ENCODE data around the gene PLSCR3.
A peak's percentile ranks its signal among the peaks of the same experiment; 100 is the strongest.

The PLSCR3 gene

GRCh38 chr17:7394452-7395191 lies at the start of gene PLSCR3:
Gene PLSCR3, minus strand, starts transcription at chr17:7394525. Its CDS starts 415 bp downstream, at chr17:7394110.
- peak; percentile 81 for DNase-seq

- peak; percentile 49 for DNase-seq
These were observed 49.5 kb upstream of the PLSCR3 start for GRCh38 chr17:7443499-7444485.

GRCh38 chr17:7442142-7442541 lies 47.8 kb upstream of the PLSCR3 start:
- no peak for DNase-seq

- DNase-seq: no peak
These were observed 46.9 kb upstream of the PLSCR3 start for GRCh38 chr17:7441266-7441665.

- DNase-seq: peak; percentile 34
These were observed 46.5 kb upstream of the PLSCR3 start for GRCh38 chr17:7440834-7441195.

GRCh38 chr17:7440113-7440833 lies 45.9 kb upstream of the PLSCR3 start:
- DNase-seq: no peak

- DNase-seq: no peak
These were observed 45.3 kb upstream of the PLSCR3 start, which contains the start of gene FGF11 for GRCh38 chr17:7439462-7440112. Gene FGF11, plus strand, starts transcription at chr17:7439512. Its CDS starts 109 bp downstream, at chr17:7439621.

- DNase-seq: no peak
These were observed 44.5 kb upstream of the PLSCR3 start for GRCh38 chr17:7438656-7439460.

- DNase-seq: no peak
These were observed 43.8 kb upstream of the PLSCR3 start for GRCh38 chr17:7437950-7438614.

GRCh38 chr17:7437369-7437863 lies 43.1 kb upstream of the PLSCR3 start:
- DNase-seq: no peak

- peak; percentile 73 for DNase-seq
These were observed 42.4 kb upstream of the PLSCR3 start for GRCh38 chr17:7436556-7437368.

GRCh38 chr17:7435676-7436555 lies 41.6 kb upstream of the PLSCR3 start:
- no peak for DNase-seq

- DNase-seq: no peak
These were observed 38.0 kb upstream of the PLSCR3 start for GRCh38 chr17:7432296-7432695.

- DNase-seq: no peak
These were observed 36.9 kb upstream of the PLSCR3 start for GRCh38 chr17:7431231-7431630.

- DNase-seq: no peak
These were observed 35.4 kb upstream of the PLSCR3 start for GRCh38 chr17:7429722-7430121.

- no peak for DNase-seq
These were observed 34.2 kb upstream of the PLSCR3 start, which contains the start of gene SPEM3 for GRCh38 chr17:7428557-7428956. Gene SPEM3, plus strand, starts transcription at chr17:7428857. Its CDS starts 46 bp downstream, at chr17:7428903.

- no peak for DNase-seq
These were observed 33.2 kb upstream of the PLSCR3 start for GRCh38 chr17:7427549-7427948.

GRCh38 chr17:7426896-7427489 lies 32.7 kb upstream of the PLSCR3 start:
- no peak for DNase-seq
